NT2/D1 (cell line): ENCODE data around the gene PPHLN1.

Experiments
- SUZ12 ChIP-seq: IDR thresholded peaks from 2 replicates; pipeline ENCODE4 v1.6.1; 2011; ENCODE audit not compliant: insufficient read length, insufficient read depth; ENCODE audit errors: extremely low read depth
- YY1 ChIP-seq: IDR thresholded peaks from 2 replicates; pipeline ENCODE4 v1.6.1; 2011; ENCODE audit not compliant: insufficient read length, insufficient read depth
- ZNF274 ChIP-seq: IDR thresholded peaks from 2 replicates; pipeline ENCODE4 v1.6.1; 2011; ENCODE audit warnings: mild to moderate bottlenecking, low read depth, low read length

DNA sequence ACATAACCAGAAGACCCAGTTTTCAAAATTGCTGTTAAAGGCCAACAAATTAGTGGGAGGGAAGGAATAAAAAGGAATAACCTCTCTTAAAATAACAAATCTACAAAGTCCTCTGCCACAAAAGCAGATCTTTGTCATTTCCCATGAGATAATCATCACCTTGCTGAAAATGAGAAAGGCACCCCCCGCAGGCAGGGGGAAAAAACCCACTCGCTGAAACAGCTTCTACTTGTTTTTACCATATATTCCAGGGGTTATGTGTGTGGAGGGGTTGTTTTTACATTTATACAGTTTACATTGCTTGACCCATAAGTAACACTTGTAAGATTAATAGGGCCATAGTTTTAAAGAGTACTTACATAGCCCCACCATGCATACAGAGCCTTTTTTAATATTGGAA, 132.6 kb downstream of the PPHLN1 start:
- TF ChIP-seq YY1 = no peak
- no peak for TF ChIP-seq SUZ12
- TF ChIP-seq ZNF274 = no peak
